ENCODE data around the gene IGF2R. TPM values are rescaled to one million over a fixed set of nuclear protein-coding genes. Genes with fewer than 3 reads are reported as not detected.
"Not testable (repeated sequence)": the region's sequence is repeated elsewhere in the genome, so short reads cannot be mapped to it uniquely, and the experiment has no call there.

Gene IGF2R
- polyA plus RNA-seq, 3 donors from 2014 or later, result 17.2 to 54.9 (median 21.4) TPM

GRCh38 chr6:159998538-159998937, 29.7 kb downstream of the IGF2R start:
- no peak overlapping the region for H3K4me3 Mint-ChIP-seq
- H3K9me3 Mint-ChIP-seq, result no peaks in the 10 kb centered on the region
- peak overlapping the region; percentile 56 to 85 (median 73) for H3K27ac Mint-ChIP-seq
- peaks cover 83 to 95% of the 10 kb centered on the region in 2 donors for H3K4me1 Mint-ChIP-seq
- H3K36me3 Mint-ChIP-seq, result peaks cover 17 to 35% (median 23%) of the 10 kb centered on the region in 3 donors
- H3K27me3 Mint-ChIP-seq (ENCODE audit: low read depth in 3 of 3), result peaks cover 0 to 6% (median 0%) of the 10 kb centered on the region in 3 donors
- DNase-seq, result no peak

- Mint-ChIP-seq H3K27me3 (ENCODE audit: low read depth in 3 of 3) (peaks cover 0 to 9% (median 0%) of the 10 kb centered on the region in 3 donors), H3K9me3 (no peaks in the 10 kb centered on the region), H3K36me3 (peaks cover 13 to 31% (median 19%) of the 10 kb centered on the region in 3 donors), H3K4me1 (peaks cover 83 to 95% of the 10 kb centered on the region in 2 donors), H3K4me3 (peak overlapping the region in 2 of 5 donors; percentile 6 to 46), H3K27ac (peak overlapping the region; percentile 56 to 91 (median 72))
- DNase-seq, result no peak
Observed at GRCh38 chr6:159999240-159999671, 30.4 kb downstream of the IGF2R start.

GRCh38 chr6:160000280-160000704, 31.4 kb downstream of the IGF2R start:
- no peak overlapping the region for H3K4me3 Mint-ChIP-seq
- H3K4me1 Mint-ChIP-seq, result peaks cover 81 to 94% of the 10 kb centered on the region in 2 donors
- peaks cover 0 to 12% (median 0%) of the 10 kb centered on the region in 3 donors for H3K27me3 Mint-ChIP-seq (ENCODE audit: low read depth in 3 of 3)
- no peak for DNase-seq
- peak overlapping the region; percentile 19 to 74 (median 70) for H3K27ac Mint-ChIP-seq
- H3K36me3 Mint-ChIP-seq, result peaks cover 10 to 23% (median 16%) of the 10 kb centered on the region in 3 donors
- no peaks in the 10 kb centered on the region for H3K9me3 Mint-ChIP-seq

- peaks cover 0 to 12% (median 0%) of the 10 kb centered on the region in 3 donors for H3K27me3 Mint-ChIP-seq (ENCODE audit: low read depth in 3 of 3)
- not testable (repeated sequence) for DNase-seq, H3K9me3 Mint-ChIP-seq, H3K4me3 Mint-ChIP-seq
- peaks cover 74 to 88% of the 10 kb centered on the region in 2 donors for H3K4me1 Mint-ChIP-seq
- peaks cover 6 to 21% (median 10%) of the 10 kb centered on the region in 3 donors for H3K36me3 Mint-ChIP-seq
- H3K27ac Mint-ChIP-seq, result peak overlapping the region in 1 of 6 donors; percentile 32
Observed at GRCh38 chr6:160000893-160001427, 32.1 kb downstream of the IGF2R start.

GRCh38 chr6:160002882-160003281, 34.0 kb downstream of the IGF2R start:
- peaks cover 0 to 9% (median 0%) of the 10 kb centered on the region in 3 donors for H3K27me3 Mint-ChIP-seq (ENCODE audit: low read depth in 3 of 3)
- H3K27ac Mint-ChIP-seq, result peak overlapping the region in 3 of 6 donors; percentile 18 to 76 (median 23)
- H3K4me3 Mint-ChIP-seq, result no peak overlapping the region
- DNase-seq, result no peak
- peaks cover 71 to 84% of the 10 kb centered on the region in 2 donors for H3K4me1 Mint-ChIP-seq
- H3K36me3 Mint-ChIP-seq, result peaks cover 4 to 14% (median 5%) of the 10 kb centered on the region in 3 donors
- H3K9me3 Mint-ChIP-seq, result no peaks in the 10 kb centered on the region

GRCh38 chr6:160004018-160004417, 35.1 kb downstream of the IGF2R start:
- Mint-ChIP-seq H3K36me3 (peaks cover 8 to 16% (median 9%) of the 10 kb centered on the region in 3 donors), H3K4me3 (peak overlapping the region; percentile 8 to 59 (median 31)), H3K27me3 (ENCODE audit: low read depth in 3 of 3) (peaks cover 0 to 9% (median 0%) of the 10 kb centered on the region in 3 donors), H3K27ac (peak overlapping the region; percentile 48 to 79 (median 73)), H3K9me3 (no peaks in the 10 kb centered on the region), H3K4me1 (peaks cover 71 to 84% of the 10 kb centered on the region in 2 donors)
- peak in 1 of 3 donors; percentile 31 for DNase-seq

- peaks cover 0 to 9% (median 0%) of the 10 kb centered on the region in 3 donors for H3K27me3 Mint-ChIP-seq (ENCODE audit: low read depth in 3 of 3)
- H3K36me3 Mint-ChIP-seq, result peaks cover 7 to 13% (median 8%) of the 10 kb centered on the region in 3 donors
- peak overlapping the region; percentile 16 to 59 (median 31) for H3K4me3 Mint-ChIP-seq
- no peak for DNase-seq
- H3K9me3 Mint-ChIP-seq, result no peaks in the 10 kb centered on the region
- peaks cover 69 to 84% of the 10 kb centered on the region in 2 donors for H3K4me1 Mint-ChIP-seq
- H3K27ac Mint-ChIP-seq, result peak overlapping the region; percentile 48 to 79 (median 73)
Observed at GRCh38 chr6:160004419-160005175, 35.7 kb downstream of the IGF2R start.

GRCh38 chr6:160005211-160005610, 36.3 kb downstream of the IGF2R start:
- peaks cover 0 to 7% (median 0%) of the 10 kb centered on the region in 3 donors for H3K27me3 Mint-ChIP-seq (ENCODE audit: low read depth in 3 of 3)
- peaks cover 4 to 11% (median 9%) of the 10 kb centered on the region in 3 donors for H3K36me3 Mint-ChIP-seq
- peaks cover 63 to 83% of the 10 kb centered on the region in 2 donors for H3K4me1 Mint-ChIP-seq
- no peaks in the 10 kb centered on the region for H3K9me3 Mint-ChIP-seq
- H3K4me3 Mint-ChIP-seq, result peak overlapping the region; percentile 10 to 31 (median 27)
- peak overlapping the region in 1 of 6 donors; percentile 36 for H3K27ac Mint-ChIP-seq
- DNase-seq, result no peak

- Mint-ChIP-seq H3K9me3 (no peaks in the 10 kb centered on the region), H3K27me3 (ENCODE audit: low read depth in 3 of 3) (peaks cover 0 to 7% (median 0%) of the 10 kb centered on the region in 3 donors), H3K4me1 (peaks cover 60 to 85% of the 10 kb centered on the region in 2 donors), H3K27ac (no peak overlapping the region), H3K36me3 (peaks cover 5 to 17% (median 11%) of the 10 kb centered on the region in 3 donors), H3K4me3 (peak overlapping the region; percentile 4 to 56 (median 45))
- peak in 1 of 3 donors; percentile 11 for DNase-seq
Observed at GRCh38 chr6:160005861-160006540, 37.1 kb downstream of the IGF2R start.

- Mint-ChIP-seq H3K36me3 (peaks cover 15 to 27% (median 22%) of the 10 kb centered on the region in 3 donors), H3K4me3 (peak overlapping the region; percentile 28 to 59 (median 34)), H3K27ac (peak overlapping the region; percentile 22 to 69 (median 46)), H3K27me3 (ENCODE audit: low read depth in 3 of 3) (peaks cover 0 to 7% (median 0%) of the 10 kb centered on the region in 3 donors), H3K4me1 (peaks cover 60 to 86% of the 10 kb centered on the region in 2 donors), H3K9me3 (no peaks in the 10 kb centered on the region)
- no peak for DNase-seq
Observed at GRCh38 chr6:160007145-160007544, 38.3 kb downstream of the IGF2R start.

GRCh38 chr6:160007611-160008010, 38.7 kb downstream of the IGF2R start:
- Mint-ChIP-seq H3K27ac (peak overlapping the region; percentile 22 to 69 (median 48)), H3K9me3 (no peaks in the 10 kb centered on the region), H3K4me1 (peaks cover 57 to 83% of the 10 kb centered on the region in 2 donors), H3K27me3 (ENCODE audit: low read depth in 3 of 3) (peaks cover 0 to 7% (median 0%) of the 10 kb centered on the region in 3 donors), H3K36me3 (peaks cover 15 to 27% (median 24%) of the 10 kb centered on the region in 3 donors), H3K4me3 (peak overlapping the region in 2 of 5 donors; percentile 14 to 28)
- no peak for DNase-seq

- peaks cover 18 to 35% (median 30%) of the 10 kb centered on the region in 3 donors for H3K36me3 Mint-ChIP-seq
- H3K4me1 Mint-ChIP-seq, result peaks cover 58 to 82% of the 10 kb centered on the region in 2 donors
- peak overlapping the region in 4 of 6 donors; percentile 6 to 70 (median 50) for H3K27ac Mint-ChIP-seq
- H3K9me3 Mint-ChIP-seq, result no peaks in the 10 kb centered on the region
- H3K27me3 Mint-ChIP-seq (ENCODE audit: low read depth in 3 of 3), result no peaks in the 10 kb centered on the region
- no peak for DNase-seq
- no peak overlapping the region for H3K4me3 Mint-ChIP-seq
Observed at GRCh38 chr6:160010067-160010466, 41.2 kb downstream of the IGF2R start.

Data from immature natural killer cell (primary cell).